ENCODE data around the gene TNRC6C. TPM values are rescaled to one million over a fixed set of nuclear protein-coding genes. Genes with fewer than 3 reads are reported as not detected.

Gene TNRC6C
- total RNA-seq, 4 donors from 2014 or later = 9.7 to 70.1 (median 23.2) TPM

DNA sequence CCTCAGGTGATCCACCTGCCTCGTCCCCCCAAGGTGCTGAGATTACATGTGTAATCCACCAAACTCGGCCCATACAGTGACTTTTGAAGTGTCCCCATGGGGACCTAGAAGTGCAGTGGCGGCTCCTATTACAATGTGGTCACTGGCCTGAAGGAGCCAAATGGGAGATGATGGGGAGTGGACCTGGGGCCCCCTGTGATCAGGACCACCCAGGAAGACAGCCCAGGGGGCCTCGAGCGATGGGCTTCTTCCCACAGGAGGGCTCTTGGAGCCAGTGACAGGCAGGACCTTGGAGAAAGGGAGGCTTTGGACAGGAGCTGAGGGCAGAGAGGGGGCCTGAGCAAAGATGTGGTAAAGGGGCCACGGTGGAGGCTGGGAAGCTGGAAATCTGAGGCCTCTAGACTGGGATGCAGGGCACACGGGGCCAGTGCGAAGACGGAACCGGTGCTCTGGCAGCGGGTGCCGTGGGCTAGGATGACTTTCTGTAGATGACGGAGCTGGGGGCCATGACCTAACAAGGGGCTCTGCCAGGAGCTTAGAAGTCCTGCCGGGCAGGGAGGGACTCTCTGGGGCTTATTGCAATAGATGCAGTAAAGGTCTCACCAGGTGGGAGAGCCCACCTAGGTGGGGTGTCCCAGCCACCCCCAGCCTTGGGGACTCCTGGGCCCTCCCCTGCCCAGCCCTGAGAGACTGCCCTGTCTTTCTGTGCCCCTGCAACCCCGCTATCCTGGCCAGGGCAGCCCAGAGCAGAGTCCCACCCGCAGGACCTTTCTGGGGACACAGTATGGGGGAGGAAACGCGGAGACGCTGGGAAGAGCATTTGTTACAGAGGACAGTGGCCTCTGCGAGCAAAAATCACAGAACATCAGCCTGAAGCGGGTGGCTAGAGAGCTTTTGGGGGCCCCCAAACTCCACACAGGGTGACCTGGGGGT is 185.0 kb downstream of the TNRC6C start:
- no peaks in the 10 kb centered on the region for H3K9me3 ChIP-seq
- no peaks in the 10 kb centered on the region for H3K27me3 ChIP-seq
- H3K27ac ChIP-seq = peak overlapping the region; percentile 34 to 80 (median 52)
- TF ChIP-seq, protein P1, sequence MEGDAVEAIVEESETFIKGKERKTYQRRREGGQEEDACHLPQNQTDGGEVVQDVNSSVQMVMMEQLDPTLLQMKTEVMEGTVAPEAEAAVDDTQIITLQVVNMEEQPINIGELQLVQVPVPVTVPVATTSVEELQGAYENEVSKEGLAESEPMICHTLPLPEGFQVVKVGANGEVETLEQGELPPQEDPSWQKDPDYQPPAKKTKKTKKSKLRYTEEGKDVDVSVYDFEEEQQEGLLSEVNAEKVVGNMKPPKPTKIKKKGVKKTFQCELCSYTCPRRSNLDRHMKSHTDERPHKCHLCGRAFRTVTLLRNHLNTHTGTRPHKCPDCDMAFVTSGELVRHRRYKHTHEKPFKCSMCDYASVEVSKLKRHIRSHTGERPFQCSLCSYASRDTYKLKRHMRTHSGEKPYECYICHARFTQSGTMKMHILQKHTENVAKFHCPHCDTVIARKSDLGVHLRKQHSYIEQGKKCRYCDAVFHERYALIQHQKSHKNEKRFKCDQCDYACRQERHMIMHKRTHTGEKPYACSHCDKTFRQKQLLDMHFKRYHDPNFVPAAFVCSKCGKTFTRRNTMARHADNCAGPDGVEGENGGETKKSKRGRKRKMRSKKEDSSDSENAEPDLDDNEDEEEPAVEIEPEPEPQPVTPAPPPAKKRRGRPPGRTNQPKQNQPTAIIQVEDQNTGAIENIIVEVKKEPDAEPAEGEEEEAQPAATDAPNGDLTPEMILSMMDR (IDR thresholded peaks at IDR 0.05) = no peak
- no peak for TF ChIP-seq POLR2A (IDR thresholded peaks at IDR 0.05)
- peaks cover 12 to 52% (median 35%) of the 10 kb centered on the region in 4 donors for H3K4me1 ChIP-seq
- no peak for DNase-seq
- H3K4me3 ChIP-seq = no peak overlapping the region
- no peaks in the 10 kb centered on the region for H3K36me3 ChIP-seq

DNA sequence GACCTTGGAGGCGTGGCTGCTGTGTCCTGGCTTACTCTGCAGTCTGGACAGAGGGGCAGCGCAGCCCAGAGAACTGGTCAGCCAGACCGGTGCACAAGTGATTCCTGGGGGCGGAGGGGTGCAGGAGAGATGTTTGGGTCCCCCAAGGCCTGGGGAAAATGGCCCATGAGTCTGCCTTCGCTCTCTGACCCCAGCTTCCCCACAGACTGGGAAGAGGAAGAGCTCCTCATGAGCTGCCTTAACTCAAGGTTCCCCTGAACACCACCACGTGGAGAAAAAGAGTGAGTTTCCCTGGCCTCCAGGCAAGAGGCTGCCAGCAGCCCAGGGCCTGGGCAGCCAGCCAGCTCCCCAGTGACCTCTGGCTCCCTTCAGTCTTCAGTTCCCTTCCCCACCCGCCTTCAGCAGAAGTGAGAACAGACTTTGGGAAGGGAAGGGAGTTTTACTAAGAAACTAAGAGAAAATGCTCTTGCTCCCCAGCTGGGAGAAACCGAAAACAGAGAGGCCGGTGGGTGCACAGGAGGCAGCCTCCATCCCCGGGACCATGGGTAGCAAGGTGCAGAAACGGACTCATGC is 185.7 kb downstream of the TNRC6C start:
- Histone ChIP-seq H3K36me3 (no peaks in the 10 kb centered on the region), H3K4me3 (no peak overlapping the region), H3K9me3 (no peaks in the 10 kb centered on the region), H3K4me1 (peaks cover 12 to 52% (median 35%) of the 10 kb centered on the region in 4 donors), H3K27me3 (no peaks in the 10 kb centered on the region), H3K27ac (peak overlapping the region; percentile 34 to 80 (median 52))
- no peak for TF ChIP-seq POLR2A (IDR thresholded peaks at IDR 0.05)
- TF ChIP-seq, protein P1 (IDR thresholded peaks at IDR 0.05) = no peak
- peak; percentile 42 to 86 (median 78) for DNase-seq

DNA sequence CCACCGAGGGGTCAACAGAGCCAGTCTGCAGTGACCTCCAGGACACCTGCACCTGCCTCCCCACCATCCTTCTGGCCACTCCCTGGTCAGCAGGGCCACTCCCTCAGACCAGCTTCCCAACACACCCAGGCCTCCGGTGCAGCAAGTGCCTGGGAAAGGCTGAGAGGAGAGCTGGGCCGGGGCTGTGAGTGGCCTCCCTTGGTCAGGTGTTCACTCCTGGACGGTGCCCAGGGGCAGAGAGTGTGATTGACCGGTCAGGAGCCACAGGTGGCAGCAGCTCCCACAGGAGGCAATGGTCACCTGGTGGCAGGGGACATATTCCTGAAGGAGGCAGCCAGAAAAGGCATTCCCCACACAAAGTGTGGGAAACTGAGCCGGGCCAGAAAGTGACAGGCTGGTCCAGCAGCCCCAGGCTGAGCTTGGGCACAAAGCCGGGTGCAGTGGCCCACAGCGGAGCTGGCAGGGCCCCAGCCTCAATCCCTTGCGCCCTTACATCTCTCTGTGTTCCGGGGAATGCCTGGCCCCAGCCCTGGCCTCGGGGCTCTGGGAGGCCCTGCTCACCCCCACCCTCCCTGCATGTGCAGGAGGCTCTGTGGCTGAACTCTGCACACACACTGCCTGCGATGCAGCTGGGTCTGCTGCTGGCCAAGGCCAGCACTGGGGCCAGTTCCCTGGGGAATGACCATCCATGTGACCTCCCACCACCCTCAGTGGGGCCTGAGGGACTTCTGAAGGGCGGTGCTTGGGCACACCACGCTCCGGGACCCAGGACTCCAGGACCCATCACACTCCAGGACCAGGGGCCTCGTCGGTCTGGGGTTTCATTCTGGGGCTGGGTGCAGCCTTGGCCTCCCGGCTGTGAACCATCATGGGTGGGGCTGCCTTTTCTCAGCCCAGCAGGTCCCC is 186.5 kb downstream of the TNRC6C start:
- Histone ChIP-seq H3K36me3 (no peaks in the 10 kb centered on the region), H3K4me3 (no peak overlapping the region), H3K27me3 (no peaks in the 10 kb centered on the region), H3K4me1 (peaks cover 12 to 52% (median 35%) of the 10 kb centered on the region in 4 donors), H3K9me3 (no peaks in the 10 kb centered on the region), H3K27ac (peak overlapping the region; percentile 34 to 80 (median 52))
- peak in 1 of 3 donors; percentile 57 for DNase-seq
- TF ChIP-seq POLR2A (IDR thresholded peaks at IDR 0.05) = no peak
- TF ChIP-seq, protein P1 (IDR thresholded peaks at IDR 0.05) = no peak

DNA sequence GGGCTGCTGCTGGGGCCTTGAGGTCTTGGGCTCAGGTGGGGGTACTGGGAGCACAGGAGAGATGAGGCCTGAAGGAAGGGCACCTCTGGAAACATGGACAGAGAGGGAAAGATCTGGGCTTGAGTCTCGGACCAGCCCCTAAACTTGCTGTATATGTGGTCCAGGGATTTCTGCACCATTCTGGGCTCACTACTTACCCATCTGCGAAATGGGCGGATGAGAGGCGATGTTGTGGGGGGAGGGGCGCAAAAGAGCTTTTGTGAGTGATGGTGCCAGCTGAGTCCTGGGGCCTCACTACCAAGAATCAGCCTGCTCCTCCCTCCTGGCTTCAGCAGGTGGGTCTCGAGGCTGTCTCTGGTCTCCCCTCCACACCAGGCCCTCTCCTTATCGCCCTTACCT is 188.0 kb downstream of the TNRC6C start:
- H3K9me3 ChIP-seq = no peaks in the 10 kb centered on the region
- H3K27ac ChIP-seq = peak overlapping the region in 1 of 4 donors; percentile 60
- H3K27me3 ChIP-seq = no peaks in the 10 kb centered on the region
- DNase-seq = no peak
- peaks cover 12 to 48% (median 28%) of the 10 kb centered on the region in 4 donors for H3K4me1 ChIP-seq
- no peak overlapping the region for H3K4me3 ChIP-seq
- TF ChIP-seq, protein P1 (IDR thresholded peaks at IDR 0.05) = no peak
- no peak for TF ChIP-seq POLR2A (IDR thresholded peaks at IDR 0.05)
- no peaks in the 10 kb centered on the region for H3K36me3 ChIP-seq

DNA sequence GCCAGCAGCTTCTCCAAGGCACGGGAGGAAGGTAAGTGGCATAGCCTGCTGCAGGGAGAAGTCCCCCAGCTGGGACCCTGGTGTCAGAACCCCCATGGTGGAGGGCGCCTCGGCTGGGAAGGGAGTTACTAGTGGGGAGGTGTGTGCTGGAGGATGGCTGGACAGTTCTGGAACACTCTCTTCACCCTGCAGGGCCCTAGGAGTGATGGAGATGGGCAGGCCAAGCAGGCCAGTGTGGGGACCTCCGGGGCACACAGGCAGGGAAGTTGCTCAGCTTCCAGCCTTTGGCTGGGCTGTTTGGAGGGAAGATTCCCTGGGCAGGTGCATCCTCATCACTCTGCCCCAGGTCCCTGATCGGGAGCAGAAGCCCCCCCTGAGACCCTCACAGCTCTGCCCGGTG is 188.4 kb downstream of the TNRC6C start:
- Histone ChIP-seq H3K36me3 (no peaks in the 10 kb centered on the region), H3K27ac (peak overlapping the region in 2 of 4 donors; percentile 60 to 71), H3K4me3 (no peak overlapping the region), H3K27me3 (no peaks in the 10 kb centered on the region), H3K9me3 (no peaks in the 10 kb centered on the region), H3K4me1 (peaks cover 12 to 48% (median 25%) of the 10 kb centered on the region in 4 donors)
- no peak for DNase-seq
- TF ChIP-seq, protein P1 (IDR thresholded peaks at IDR 0.05) = no peak
- no peak for TF ChIP-seq POLR2A (IDR thresholded peaks at IDR 0.05)
